ENCODE results near the gene AEBP1.

AEBP1 gene

DNA sequence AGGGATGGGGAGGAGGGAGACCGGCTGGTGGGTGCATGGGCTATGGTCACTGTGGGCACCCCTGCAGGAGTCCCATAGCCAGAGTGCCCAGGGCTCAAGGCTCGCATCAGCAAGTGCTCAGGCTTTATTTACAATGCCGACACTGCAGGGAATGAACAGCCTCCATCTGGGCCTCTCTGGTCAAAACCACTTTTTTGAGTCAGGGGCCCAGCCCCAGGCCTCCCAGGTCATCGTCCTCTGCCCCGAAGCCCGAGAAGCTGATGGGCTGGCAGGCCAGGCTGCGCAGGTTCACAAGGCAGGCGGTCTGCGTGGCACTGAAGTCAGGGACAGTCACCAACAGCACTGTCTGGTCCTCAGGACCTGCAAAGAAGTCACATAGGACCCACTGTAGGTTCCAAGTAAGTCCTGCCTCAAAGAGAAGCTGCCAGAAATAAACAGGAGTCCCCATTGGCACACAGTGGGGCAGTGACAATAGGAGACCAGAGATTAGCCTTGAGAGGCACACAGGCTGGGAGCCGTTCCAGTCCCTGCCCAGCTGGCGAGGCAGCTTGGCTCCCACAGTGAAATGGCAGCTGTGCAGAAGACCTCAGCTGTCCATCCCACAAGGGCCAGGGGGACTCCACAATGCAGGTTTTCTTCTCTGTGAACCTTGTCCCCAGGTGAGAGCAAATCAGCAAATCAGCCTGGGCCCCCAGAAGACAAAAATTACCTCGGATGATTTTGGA lies 10.6 kb downstream of the AEBP1 start:
- TF ChIP-seq POLR2AphosphoS5 (IDR thresholded peaks at IDR 0.05; ENCODE audit: borderline replicate concordance, low read depth, low read length) (no peak; the same call in 1 of the 2 replicates), EZH2 (IDR thresholded peaks at IDR 0.05) (no peak)
- Histone ChIP-seq H3K9me3 (ENCODE audit: low read depth, low read length) (no peaks in the 10 kb centered on the region), H3K27ac (no peak overlapping the region), H3K4me3 (no peak overlapping the region), H3K9ac (ENCODE audit: insufficient read length) (no peak overlapping the region), H3K36me3 (ENCODE audit: insufficient read depth, low read length) (peaks cover 50% of the 10 kb centered on the region; the same call in 1 of the 2 replicates)
- DNase-seq (ENCODE audit: low read depth, low spot score) = no peak

DNA sequence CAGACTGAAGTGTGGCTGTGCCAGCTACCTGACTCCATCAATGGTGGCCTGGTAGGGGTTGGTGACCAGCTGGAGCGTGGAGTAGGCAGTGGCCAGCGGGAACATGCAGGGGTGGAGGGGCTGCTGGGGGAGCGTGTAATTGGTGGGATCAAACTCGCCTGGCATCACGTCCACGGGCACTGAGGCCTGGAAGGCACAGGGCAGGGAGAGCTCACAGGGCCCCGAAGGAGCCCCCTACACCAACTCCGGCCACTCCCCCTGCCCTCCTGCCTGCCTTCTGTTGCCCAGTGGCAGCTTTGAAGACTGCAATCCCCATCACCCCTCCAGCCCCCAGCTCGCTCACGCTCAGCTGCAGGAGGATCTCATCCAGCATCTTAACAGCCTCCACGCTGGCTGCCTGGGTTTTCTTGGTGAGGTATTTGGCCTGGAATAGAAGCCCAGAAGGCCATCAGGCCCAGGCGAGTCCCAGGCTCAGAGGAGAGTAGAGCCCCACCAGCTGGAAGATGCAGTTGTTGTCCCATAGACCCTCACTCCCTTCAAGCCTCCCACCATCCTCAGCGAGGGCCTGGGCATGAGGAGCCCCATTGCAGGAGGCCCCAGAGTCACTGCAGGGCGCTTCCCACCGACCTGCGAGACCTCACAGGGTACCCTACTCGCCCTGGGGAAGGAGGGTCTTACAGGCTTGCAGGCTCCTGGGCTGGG lies 12.1 kb downstream of the AEBP1 start:
- H3K36me3 ChIP-seq (ENCODE audit: insufficient read depth, low read length) = peaks cover 65% of the 10 kb centered on the region
- no peak overlapping the region for H3K27ac ChIP-seq
- no peaks in the 10 kb centered on the region for H3K9me3 ChIP-seq (ENCODE audit: low read depth, low read length)
- no peak for DNase-seq (ENCODE audit: low read depth, low spot score)
- H3K9ac ChIP-seq (ENCODE audit: insufficient read length) = no peak overlapping the region
- TF ChIP-seq POLR2AphosphoS5 (IDR thresholded peaks at IDR 0.05; ENCODE audit: borderline replicate concordance, low read depth, low read length) (no peak; the same call in 1 of the 2 replicates), FOXP2 (optimal IDR thresholded peaks at IDR 0.05; ENCODE audit: control extremely low read depth, extremely low read length, insufficient read depth) (no peak), EZH2 (IDR thresholded peaks at IDR 0.05) (no peak)
- no peak overlapping the region for H3K4me3 ChIP-seq

DNA sequence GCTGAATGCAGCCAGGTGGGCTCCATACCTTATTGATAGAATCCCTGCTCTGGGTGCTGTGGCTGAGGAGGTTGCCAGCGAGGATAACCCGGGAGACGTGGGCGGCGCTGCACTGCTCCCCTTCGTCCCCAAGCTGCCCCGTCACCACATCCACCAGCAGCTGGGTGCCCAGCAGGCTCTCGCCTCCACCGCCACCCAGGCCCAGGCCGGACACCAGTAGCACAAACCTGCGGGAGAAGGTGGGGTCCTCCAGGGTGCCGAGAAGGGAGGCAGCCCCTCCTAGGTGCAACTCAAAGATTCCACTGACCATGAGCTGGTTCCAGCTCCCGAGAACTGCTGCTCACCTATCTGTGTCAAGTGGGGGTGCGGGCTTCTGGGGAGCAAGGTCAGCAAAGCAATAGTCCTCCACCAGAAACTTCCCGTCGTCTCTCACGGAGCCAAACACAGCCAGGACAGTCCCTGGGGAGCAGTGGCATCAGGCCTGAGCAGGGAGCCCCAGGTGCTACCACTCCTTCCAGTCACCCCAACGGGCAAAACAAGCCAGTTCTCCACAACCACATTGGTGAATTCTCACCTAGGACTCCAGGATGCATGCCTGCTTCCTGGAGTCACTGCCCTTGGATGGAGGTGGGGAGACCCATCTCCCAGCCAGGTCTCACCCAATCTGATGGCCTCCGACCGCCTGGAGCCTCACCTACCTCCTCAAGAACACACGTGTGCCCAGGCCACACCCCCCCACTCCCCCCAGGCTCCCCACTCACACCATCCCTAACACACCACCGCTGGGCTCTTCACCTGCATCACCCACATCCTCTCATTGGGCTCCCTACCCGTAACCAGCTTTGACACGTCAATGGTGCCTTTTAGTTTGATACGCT lies 12.9 kb downstream of the AEBP1 start:
- H3K27ac ChIP-seq = no peak overlapping the region
- no peak for DNase-seq (ENCODE audit: low read depth, low spot score)
- no peaks in the 10 kb centered on the region for H3K9me3 ChIP-seq (ENCODE audit: low read depth, low read length)
- H3K4me3 ChIP-seq = no peak overlapping the region
- TF ChIP-seq FOXP2 (optimal IDR thresholded peaks at IDR 0.05; ENCODE audit: control extremely low read depth, extremely low read length, insufficient read depth) (no peak), POLR2AphosphoS5 (IDR thresholded peaks at IDR 0.05; ENCODE audit: borderline replicate concordance, low read depth, low read length) (no peak)
- peaks cover 73% of the 10 kb centered on the region for H3K36me3 ChIP-seq (ENCODE audit: insufficient read depth, low read length)
- H3K9ac ChIP-seq (ENCODE audit: insufficient read length) = no peak overlapping the region

DNA sequence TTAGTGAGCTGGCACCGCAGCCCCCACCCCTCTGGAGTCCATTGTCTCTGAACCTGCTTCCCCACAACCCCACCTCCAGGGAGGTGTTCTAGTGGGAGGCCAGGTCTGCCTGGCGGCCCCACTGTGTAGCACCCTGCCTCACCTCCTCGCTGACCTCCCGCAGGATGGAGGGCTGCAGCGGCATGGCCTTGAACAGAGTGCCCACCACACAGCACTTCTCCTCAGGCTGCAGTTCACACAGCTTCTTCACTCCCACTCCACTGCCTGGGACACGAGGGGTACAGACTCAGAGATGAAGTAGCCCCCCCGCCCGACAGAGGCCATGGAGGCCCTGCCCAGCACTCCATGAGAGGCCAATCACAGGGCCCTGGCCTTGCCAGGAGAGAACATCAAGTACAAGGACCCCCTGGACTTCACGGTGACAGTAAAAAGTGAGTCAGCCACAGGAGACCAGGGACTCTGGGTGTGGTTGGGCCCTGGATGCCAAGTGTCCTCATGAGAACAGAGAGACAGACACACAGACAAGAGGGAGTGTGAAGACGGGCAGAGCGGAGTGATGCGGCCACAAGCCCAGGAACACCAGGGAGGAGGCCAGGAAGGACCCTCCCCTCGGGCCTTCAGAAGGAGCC lies 13.8 kb downstream of the AEBP1 start:
- H3K9ac ChIP-seq (ENCODE audit: insufficient read length) = no peak overlapping the region

DNA sequence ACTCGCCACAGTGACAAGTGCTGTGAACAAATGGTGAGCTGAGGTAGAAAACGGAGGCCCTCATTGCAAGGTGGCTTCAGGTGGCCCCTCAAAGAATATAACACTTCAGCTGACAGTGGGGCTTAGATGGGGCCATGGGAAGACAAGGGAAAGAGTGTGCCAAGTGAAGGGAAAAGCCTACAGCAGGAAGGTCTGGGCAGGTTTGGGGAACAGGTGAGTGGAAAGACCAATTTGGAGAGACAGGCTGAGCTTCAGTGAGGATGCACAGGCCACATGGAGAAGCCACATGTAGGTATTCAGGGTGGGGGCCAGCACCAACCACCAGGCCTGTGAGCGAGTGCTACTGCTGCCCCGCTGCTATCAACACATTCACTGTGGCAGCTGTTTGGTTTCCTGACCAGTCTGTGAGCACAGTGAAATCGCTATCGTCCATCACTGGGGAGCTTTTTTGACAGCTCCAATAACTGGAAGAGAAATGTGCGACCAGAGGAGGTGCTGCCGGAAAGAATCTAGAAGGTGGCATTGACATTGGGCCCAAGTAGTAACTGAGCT lies 15.8 kb downstream of the AEBP1 start:
- Histone ChIP-seq H3K36me3 (ENCODE audit: insufficient read depth, low read length) (peaks cover 59% of the 10 kb centered on the region), H3K9me3 (ENCODE audit: low read depth, low read length) (no peaks in the 10 kb centered on the region), H3K27ac (no peak overlapping the region), H3K4me3 (no peak overlapping the region), H3K9ac (ENCODE audit: insufficient read length) (no peak overlapping the region)
- DNase-seq (ENCODE audit: low read depth, low spot score) = no peak
- no peak for TF ChIP-seq EZH2 (IDR thresholded peaks at IDR 0.05)
- TF ChIP-seq POLR2AphosphoS5 (IDR thresholded peaks at IDR 0.05; ENCODE audit: borderline replicate concordance, low read depth, low read length) = no peak
- no peak for TF ChIP-seq FOXP2 (optimal IDR thresholded peaks at IDR 0.05; ENCODE audit: control extremely low read depth, extremely low read length, insufficient read depth)

More for the DNA sequence above, 13.8 kb downstream of the AEBP1 start:
- DNase-seq (ENCODE audit: low read depth, low spot score) = no peak
- TF ChIP-seq EZH2 (IDR thresholded peaks at IDR 0.05) = no peak
- no peak; the same call in 1 of the 2 replicates for TF ChIP-seq POLR2AphosphoS5 (IDR thresholded peaks at IDR 0.05; ENCODE audit: borderline replicate concordance, low read depth, low read length)
- no peak for TF ChIP-seq FOXP2 (optimal IDR thresholded peaks at IDR 0.05; ENCODE audit: control extremely low read depth, extremely low read length, insufficient read depth)
- H3K27ac ChIP-seq = no peak overlapping the region
- no peak overlapping the region for H3K4me3 ChIP-seq
- no peaks in the 10 kb centered on the region for H3K9me3 ChIP-seq (ENCODE audit: low read depth, low read length)
- H3K36me3 ChIP-seq (ENCODE audit: insufficient read depth, low read length) = peaks cover 69% of the 10 kb centered on the region

DNA sequence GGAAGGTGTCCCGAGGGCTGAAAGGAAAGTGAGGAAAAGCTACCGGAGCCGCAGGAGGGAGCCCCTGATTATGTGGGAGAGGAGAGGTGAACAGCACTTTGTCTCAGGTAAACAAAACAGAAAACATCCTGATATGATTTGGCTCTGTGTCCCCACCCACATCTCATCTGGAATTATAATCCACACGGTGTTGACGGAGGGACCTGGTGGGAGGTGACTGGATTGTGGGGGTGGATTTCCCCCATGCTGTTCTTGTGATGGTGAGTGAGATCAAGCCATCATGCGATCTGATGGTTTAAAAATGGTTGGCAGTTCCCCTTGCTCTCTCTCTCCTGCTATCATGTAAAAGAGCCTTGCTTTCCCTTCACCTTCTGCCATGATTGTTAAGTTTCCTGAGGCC lies 16.2 kb downstream of the AEBP1 start:
- Histone ChIP-seq H3K36me3 (ENCODE audit: insufficient read depth, low read length) (peaks cover 54% of the 10 kb centered on the region), H3K4me3 (no peak overlapping the region), H3K9me3 (ENCODE audit: low read depth, low read length) (no peaks in the 10 kb centered on the region), H3K9ac (ENCODE audit: insufficient read length) (no peak overlapping the region), H3K27ac (no peak overlapping the region)
- TF ChIP-seq FOXP2 (optimal IDR thresholded peaks at IDR 0.05; ENCODE audit: control extremely low read depth, extremely low read length, insufficient read depth) (no peak), POLR2AphosphoS5 (IDR thresholded peaks at IDR 0.05; ENCODE audit: borderline replicate concordance, low read depth, low read length) (no peak), EZH2 (IDR thresholded peaks at IDR 0.05) (no peak)
- no peak for DNase-seq (ENCODE audit: low read depth, low spot score)

DNA sequence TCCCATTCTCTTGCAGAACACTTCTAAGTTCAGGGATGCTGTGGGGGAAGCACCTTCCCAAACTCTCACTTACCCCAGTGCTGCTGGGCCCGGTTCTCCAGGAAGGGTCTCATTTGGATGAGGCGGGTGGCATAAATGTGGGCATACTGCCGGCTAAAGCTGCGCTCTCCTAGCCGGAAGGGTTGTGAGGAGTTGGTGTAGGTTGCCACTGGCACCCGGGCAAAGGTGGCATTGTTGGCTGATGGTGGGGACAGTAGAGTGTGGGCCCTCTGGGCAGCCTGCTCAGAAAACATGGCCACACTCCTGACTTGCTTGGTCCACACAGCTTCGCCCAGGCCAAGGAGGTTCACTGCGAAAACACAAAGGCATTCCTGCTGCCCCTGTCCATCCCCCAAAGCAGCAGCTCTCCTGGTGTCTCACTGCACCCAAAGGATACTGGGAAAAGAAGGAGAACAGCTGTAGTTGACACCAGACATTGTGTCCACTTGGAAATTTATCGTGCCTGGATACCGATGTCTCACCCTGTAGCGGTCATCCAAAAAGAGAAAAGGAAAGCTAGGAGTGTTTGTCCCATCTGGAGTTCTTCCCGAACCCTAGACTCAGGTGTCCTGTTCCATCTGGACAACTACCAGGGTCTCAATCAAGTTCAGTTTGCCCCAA lies 17.7 kb downstream of the AEBP1 start:
- peak overlapping the region; percentile 90 for H3K9ac ChIP-seq (ENCODE audit: insufficient read length)
- H3K36me3 ChIP-seq (ENCODE audit: insufficient read depth, low read length) = peaks cover 49% of the 10 kb centered on the region
- H3K27ac ChIP-seq = no peak overlapping the region
- peak overlapping the region; percentile 94 for H3K4me3 ChIP-seq
- DNase-seq (ENCODE audit: low read depth, low spot score) = no peak
- H3K9me3 ChIP-seq (ENCODE audit: low read depth, low read length) = no peaks in the 10 kb centered on the region
- no peak for TF ChIP-seq FOXP2 (optimal IDR thresholded peaks at IDR 0.05; ENCODE audit: control extremely low read depth, extremely low read length, insufficient read depth)
- no peak for TF ChIP-seq POLR2AphosphoS5 (IDR thresholded peaks at IDR 0.05; ENCODE audit: borderline replicate concordance, low read depth, low read length)
- TF ChIP-seq EZH2 (IDR thresholded peaks at IDR 0.05) = no peak
